ENCODE data around the gene ERC1. TPM values are rescaled to one million over a fixed set of nuclear protein-coding genes. Genes with fewer than 3 reads are reported as not detected.
"Not testable (repeated sequence)": the region's sequence is repeated elsewhere in the genome, so short reads cannot be mapped to it uniquely, and the experiment has no call there.

The ERC1 gene
- total and polyA plus RNA-seq, 2 donors (not counting 1 experiment from before 2014, with no cell fraction given), result 19.7 to 34.5 TPM

- TF ChIP-seq EZH2 (IDR thresholded peaks at IDR 0.05; ENCODE audit: low read length, missing control alignments) (no peak), CTCF (conservative IDR thresholded peaks at IDR 0.05 in 1 of 2, IDR thresholded peaks at IDR 0.05 in 1 of 2; ENCODE audit: low read depth in 1 of 2, low read length in 2 of 2) (no peak)
- no peak for DNase-seq (ENCODE audit: low read depth in 2 of 2)
- H3K4me1 ChIP-seq (ENCODE audit: control insufficient read depth, extremely low read depth, insufficient read depth, low read length), result no peaks in the 10 kb centered on the region
- no peaks in the 10 kb centered on the region for H3K9me3 ChIP-seq (ENCODE audit: control insufficient read depth, insufficient read depth, low read depth, low read length)
- H2AFZ ChIP-seq (ENCODE audit: low read length), result no peak overlapping the region
- H3K36me3 ChIP-seq (ENCODE audit: control insufficient read depth, insufficient read depth, low read length), result no peaks in the 10 kb centered on the region
- H3K4me2 ChIP-seq (ENCODE audit: extremely low read depth, insufficient read depth, low read length), result no peak overlapping the region
- H3K79me2 ChIP-seq (ENCODE audit: control insufficient read depth, insufficient read depth, low read length), result no peaks in the 10 kb centered on the region
- H4K20me1 ChIP-seq (ENCODE audit: control insufficient read depth, extremely low read depth, insufficient read depth, low read length), result no peaks in the 10 kb centered on the region
- no peaks in the 10 kb centered on the region for H3K27me3 ChIP-seq (ENCODE audit: control insufficient read depth, insufficient read depth, low read length)
- H3K27ac ChIP-seq (ENCODE audit: insufficient read depth, low read length), result no peak overlapping the region
- no peak overlapping the region for H3K4me3 ChIP-seq (replicated peaks in 1 of 4; ENCODE audit: control extremely low read depth in 1 of 4, insufficient read depth in 1 of 4, low read depth in 3 of 4, low read length in 4 of 4)
- no peak overlapping the region for H3K9ac ChIP-seq (ENCODE audit: insufficient read depth, low read length)
Measured at GRCh38 chr12:1138691-1139090, 147.7 kb downstream of the ERC1 start.

GRCh38 chr12:1146758-1147157, 155.7 kb downstream of the ERC1 start:
- not testable (repeated sequence) for H3K4me2 ChIP-seq (ENCODE audit: extremely low read depth, insufficient read depth, low read length); H3K9ac ChIP-seq (ENCODE audit: insufficient read depth, low read length); H3K79me2 ChIP-seq (ENCODE audit: control insufficient read depth, insufficient read depth, low read length); H3K27ac ChIP-seq (ENCODE audit: insufficient read depth, low read length); DNase-seq (ENCODE audit: low read depth in 2 of 2); H3K4me1 ChIP-seq (ENCODE audit: control insufficient read depth, extremely low read depth, insufficient read depth, low read length); H3K4me3 ChIP-seq (replicated peaks in 1 of 4; ENCODE audit: control extremely low read depth in 1 of 4, insufficient read depth in 1 of 4, low read depth in 3 of 4, low read length in 4 of 4); H2AFZ ChIP-seq (ENCODE audit: low read length); H4K20me1 ChIP-seq (ENCODE audit: control insufficient read depth, extremely low read depth, insufficient read depth, low read length); H3K9me3 ChIP-seq (ENCODE audit: control insufficient read depth, insufficient read depth, low read depth, low read length); H3K27me3 ChIP-seq (ENCODE audit: control insufficient read depth, insufficient read depth, low read length); H3K36me3 ChIP-seq (ENCODE audit: control insufficient read depth, insufficient read depth, low read length)

GRCh38 chr12:1147821-1148220, 156.8 kb downstream of the ERC1 start:
- no peak for TF ChIP-seq CTCF (conservative IDR thresholded peaks at IDR 0.05 in 1 of 2, IDR thresholded peaks at IDR 0.05 in 1 of 2; ENCODE audit: low read depth in 1 of 2, low read length in 2 of 2)
- TF ChIP-seq EZH2 (IDR thresholded peaks at IDR 0.05; ENCODE audit: low read length, missing control alignments), result no peak
- Histone ChIP-seq H3K36me3 (ENCODE audit: control insufficient read depth, insufficient read depth, low read length) (no peaks in the 10 kb centered on the region), H3K4me2 (ENCODE audit: extremely low read depth, insufficient read depth, low read length) (no peak overlapping the region), H3K4me3 (replicated peaks in 1 of 4; ENCODE audit: control extremely low read depth in 1 of 4, insufficient read depth in 1 of 4, low read depth in 3 of 4, low read length in 4 of 4) (no peak overlapping the region), H3K9ac (ENCODE audit: insufficient read depth, low read length) (no peak overlapping the region), H3K27ac (ENCODE audit: insufficient read depth, low read length) (no peak overlapping the region), H3K4me1 (ENCODE audit: control insufficient read depth, extremely low read depth, insufficient read depth, low read length) (no peaks in the 10 kb centered on the region), H3K27me3 (ENCODE audit: control insufficient read depth, insufficient read depth, low read length) (no peaks in the 10 kb centered on the region), H3K9me3 (ENCODE audit: control insufficient read depth, insufficient read depth, low read depth, low read length) (no peaks in the 10 kb centered on the region), H2AFZ (ENCODE audit: low read length) (no peak overlapping the region), H3K79me2 (ENCODE audit: control insufficient read depth, insufficient read depth, low read length) (no peaks in the 10 kb centered on the region), H4K20me1 (ENCODE audit: control insufficient read depth, extremely low read depth, insufficient read depth, low read length) (no peaks in the 10 kb centered on the region)
- DNase-seq (ENCODE audit: low read depth in 2 of 2), result no peak
